Measurements from ENCODE around the gene EFCAB6.

- TF ChIP-seq, protein P1, sequence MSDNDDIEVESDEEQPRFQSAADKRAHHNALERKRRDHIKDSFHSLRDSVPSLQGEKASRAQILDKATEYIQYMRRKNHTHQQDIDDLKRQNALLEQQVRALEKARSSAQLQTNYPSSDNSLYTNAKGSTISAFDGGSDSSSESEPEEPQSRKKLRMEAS (IDR thresholded peaks at IDR 0.05) = no peak
- TF ChIP-seq CTCF (IDR thresholded peaks at IDR 0.05 in 2 of 3, conservative IDR thresholded peaks at IDR 0.05 in 1 of 3; ENCODE audit: borderline replicate concordance in 1 of 3, insufficient read depth in 1 of 3, low read depth in 2 of 3, low read length in 2 of 3) (no peak), EZH2 (IDR thresholded peaks at IDR 0.05) (no peak), POLR2A (IDR thresholded peaks at IDR 0.05; ENCODE audit: borderline replicate concordance, extremely low read depth, insufficient read depth, insufficient read length) (no peak), POLR2AphosphoS5 (IDR thresholded peaks at IDR 0.05; ENCODE audit: low read depth, low read length) (no peak), CBX3 (IDR thresholded peaks at IDR 0.05; ENCODE audit: low read depth) (no peak), EZH2phosphoT487 (IDR thresholded peaks at IDR 0.05; ENCODE audit: borderline replicate concordance) (no peak)
- TF ChIP-seq, protein P2, sequence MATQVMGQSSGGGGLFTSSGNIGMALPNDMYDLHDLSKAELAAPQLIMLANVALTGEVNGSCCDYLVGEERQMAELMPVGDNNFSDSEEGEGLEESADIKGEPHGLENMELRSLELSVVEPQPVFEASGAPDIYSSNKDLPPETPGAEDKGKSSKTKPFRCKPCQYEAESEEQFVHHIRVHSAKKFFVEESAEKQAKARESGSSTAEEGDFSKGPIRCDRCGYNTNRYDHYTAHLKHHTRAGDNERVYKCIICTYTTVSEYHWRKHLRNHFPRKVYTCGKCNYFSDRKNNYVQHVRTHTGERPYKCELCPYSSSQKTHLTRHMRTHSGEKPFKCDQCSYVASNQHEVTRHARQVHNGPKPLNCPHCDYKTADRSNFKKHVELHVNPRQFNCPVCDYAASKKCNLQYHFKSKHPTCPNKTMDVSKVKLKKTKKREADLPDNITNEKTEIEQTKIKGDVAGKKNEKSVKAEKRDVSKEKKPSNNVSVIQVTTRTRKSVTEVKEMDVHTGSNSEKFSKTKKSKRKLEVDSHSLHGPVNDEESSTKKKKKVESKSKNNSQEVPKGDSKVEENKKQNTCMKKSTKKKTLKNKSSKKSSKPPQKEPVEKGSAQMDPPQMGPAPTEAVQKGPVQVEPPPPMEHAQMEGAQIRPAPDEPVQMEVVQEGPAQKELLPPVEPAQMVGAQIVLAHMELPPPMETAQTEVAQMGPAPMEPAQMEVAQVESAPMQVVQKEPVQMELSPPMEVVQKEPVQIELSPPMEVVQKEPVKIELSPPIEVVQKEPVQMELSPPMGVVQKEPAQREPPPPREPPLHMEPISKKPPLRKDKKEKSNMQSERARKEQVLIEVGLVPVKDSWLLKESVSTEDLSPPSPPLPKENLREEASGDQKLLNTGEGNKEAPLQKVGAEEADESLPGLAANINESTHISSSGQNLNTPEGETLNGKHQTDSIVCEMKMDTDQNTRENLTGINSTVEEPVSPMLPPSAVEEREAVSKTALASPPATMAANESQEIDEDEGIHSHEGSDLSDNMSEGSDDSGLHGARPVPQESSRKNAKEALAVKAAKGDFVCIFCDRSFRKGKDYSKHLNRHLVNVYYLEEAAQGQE (IDR thresholded peaks at IDR 0.05; ENCODE audit: low read depth) = no peak
Observed at GRCh38 chr22:43772831-43773230, 39.3 kb downstream of the EFCAB6 start.
